ENCODE results near the gene MTHFS. TPM values are rescaled to one million over a fixed set of nuclear protein-coding genes. Genes with fewer than 3 reads are reported as not detected.

The MTHFS gene
- total and polyA plus RNA-seq, 2 experiments from 2014 or later: 17.4 to 38.2 TPM

- Histone ChIP-seq H3F3A (ENCODE audit: insufficient read depth) (no peaks in the 10 kb centered on the region), H3K4me1 (ENCODE audit: insufficient read depth) (0 out of 2 replicates have a peak, but pooled peaks cover 5% of the 10 kb centered on the region), H3K27ac (no peak overlapping the region), H4K20me1 (ENCODE audit: insufficient read depth) (no peaks in the 10 kb centered on the region), H3K9ac (no peak overlapping the region), H3K4me2 (ENCODE audit: unreplicated experiment) (no peak overlapping the region), H3K9me2 (ENCODE audit: insufficient read depth) (no peaks in the 10 kb centered on the region), H3K9me3 (ENCODE audit: low read depth) (no peaks in the 10 kb centered on the region), H3K79me2 (ENCODE audit: insufficient read depth) (0 out of 2 replicates have a peak, but pooled peaks cover 3% of the 10 kb centered on the region), H3K36me3 (ENCODE audit: low read depth) (no peaks in the 10 kb centered on the region), H3K4me3 (no peak overlapping the region), H2AFZ (no peak overlapping the region), H3K27me3 (replicated peaks; ENCODE audit: insufficient read depth) (no peaks in the 10 kb centered on the region)
- TF ChIP-seq EZH2 (IDR thresholded peaks at IDR 0.05; ENCODE audit: insufficient read depth, poor library complexity, severe bottlenecking): no peak
- TF ChIP-seq EZH2phosphoT487 (IDR thresholded peaks at IDR 0.05; ENCODE audit: insufficient read depth, low read depth): no peak
- WGBS, 2 experiments (ENCODE audit: low coverage in 1 of 2, low lambda C conversion rate in 2 of 2, missing lambda C conversion rate in 2 of 2): 83 to 86% methylated on average over 10 of the region's 10 CpGs
- in situ Hi-C loops (cut with MboI): no loop called here
- DNase-seq: peak; percentile 33
Observed at GRCh38 chr15:79887054-79887930, 9.5 kb downstream of the MTHFS start.

GRCh38 chr15:79886124-79886523 lies 10.7 kb downstream of the MTHFS start:
- Histone ChIP-seq H3K4me3 (no peak overlapping the region), H3K27ac (no peak overlapping the region), H3K9ac (no peak overlapping the region), H3F3A (ENCODE audit: insufficient read depth) (no peaks in the 10 kb centered on the region), H3K79me2 (ENCODE audit: insufficient read depth) (no peaks in the 10 kb centered on the region), H3K9me2 (ENCODE audit: insufficient read depth) (no peaks in the 10 kb centered on the region), H3K27me3 (replicated peaks; ENCODE audit: insufficient read depth) (no peaks in the 10 kb centered on the region), H3K9me3 (ENCODE audit: low read depth) (no peaks in the 10 kb centered on the region), H3K4me2 (ENCODE audit: unreplicated experiment) (no peak overlapping the region), H4K20me1 (ENCODE audit: insufficient read depth) (no peaks in the 10 kb centered on the region), H3K4me1 (ENCODE audit: insufficient read depth) (0 out of 2 replicates have a peak, but pooled peaks cover 5% of the 10 kb centered on the region), H2AFZ (no peak overlapping the region), H3K36me3 (ENCODE audit: low read depth) (no peaks in the 10 kb centered on the region)
- in situ Hi-C loops (cut with MboI): no loop called here
- no peak for DNase-seq
- TF ChIP-seq EZH2 (IDR thresholded peaks at IDR 0.05; ENCODE audit: insufficient read depth, poor library complexity, severe bottlenecking) (no peak), EZH2phosphoT487 (IDR thresholded peaks at IDR 0.05; ENCODE audit: insufficient read depth, low read depth) (no peak)
- WGBS, 2 experiments (ENCODE audit: low coverage in 1 of 2, low lambda C conversion rate in 2 of 2, missing lambda C conversion rate in 2 of 2): 92 to 93% methylated on average over 3 of the region's 3 CpGs

GRCh38 chr15:79884204-79884596 lies 12.6 kb downstream of the MTHFS start:
- Histone ChIP-seq H3K9ac (no peak overlapping the region), H3K4me1 (ENCODE audit: insufficient read depth) (0 out of 2 replicates have a peak, but pooled peaks cover 5% of the 10 kb centered on the region), H3K36me3 (ENCODE audit: low read depth) (peaks cover 2% of the 10 kb centered on the region; the same call in 1 of the 2 replicates), H3K4me2 (ENCODE audit: unreplicated experiment) (no peak overlapping the region), H3K27ac (no peak overlapping the region), H3K9me3 (ENCODE audit: low read depth) (no peaks in the 10 kb centered on the region), H3K27me3 (replicated peaks; ENCODE audit: insufficient read depth) (no peaks in the 10 kb centered on the region), H4K20me1 (ENCODE audit: insufficient read depth) (no peaks in the 10 kb centered on the region), H3K9me2 (ENCODE audit: insufficient read depth) (no peaks in the 10 kb centered on the region), H3K79me2 (ENCODE audit: insufficient read depth) (no peaks in the 10 kb centered on the region), H3F3A (ENCODE audit: insufficient read depth) (no peaks in the 10 kb centered on the region), H3K4me3 (no peak overlapping the region), H2AFZ (no peak overlapping the region)
- in situ Hi-C loops (cut with MboI): no loop called here
- DNase-seq: no peak
- WGBS, 2 experiments (ENCODE audit: low coverage in 1 of 2, low lambda C conversion rate in 2 of 2, missing lambda C conversion rate in 2 of 2): 96 to 98% methylated on average over 2 of the region's 2 CpGs
- TF ChIP-seq EZH2 (IDR thresholded peaks at IDR 0.05; ENCODE audit: insufficient read depth, poor library complexity, severe bottlenecking) (no peak), EZH2phosphoT487 (IDR thresholded peaks at IDR 0.05; ENCODE audit: insufficient read depth, low read depth) (no peak)

GRCh38 chr15:79883579-79884203 lies 13.1 kb downstream of the MTHFS start:
- in situ Hi-C loops (cut with MboI): no loop called here

More at GRCh38 chr15:79883579-79884203, 13.1 kb downstream of the MTHFS start:
- H4K20me1 ChIP-seq (ENCODE audit: insufficient read depth): no peaks in the 10 kb centered on the region
- no peak for DNase-seq
- H3K4me1 ChIP-seq (ENCODE audit: insufficient read depth): 0 out of 2 replicates have a peak, but pooled peaks cover 5% of the 10 kb centered on the region
- H3K4me3 ChIP-seq: no peak overlapping the region
- H3K9me2 ChIP-seq (ENCODE audit: insufficient read depth): no peaks in the 10 kb centered on the region
- no peaks in the 10 kb centered on the region for H3K9me3 ChIP-seq (ENCODE audit: low read depth)
- WGBS, 2 experiments (ENCODE audit: low coverage in 1 of 2, low lambda C conversion rate in 2 of 2, missing lambda C conversion rate in 2 of 2): 95 to 100% methylated on average over 1 of the region's 1 CpG
- no peak overlapping the region for H3K9ac ChIP-seq
- no peak overlapping the region for H3K4me2 ChIP-seq (ENCODE audit: unreplicated experiment)
- TF ChIP-seq EZH2 (IDR thresholded peaks at IDR 0.05; ENCODE audit: insufficient read depth, poor library complexity, severe bottlenecking) (no peak), EZH2phosphoT487 (IDR thresholded peaks at IDR 0.05; ENCODE audit: insufficient read depth, low read depth) (no peak)
- no peak overlapping the region for H3K27ac ChIP-seq
- H3K79me2 ChIP-seq (ENCODE audit: insufficient read depth): no peaks in the 10 kb centered on the region
- no peaks in the 10 kb centered on the region for H3K27me3 ChIP-seq (replicated peaks; ENCODE audit: insufficient read depth)
- no peak overlapping the region for H2AFZ ChIP-seq
- no peaks in the 10 kb centered on the region for H3F3A ChIP-seq (ENCODE audit: insufficient read depth)
- peaks cover 3% of the 10 kb centered on the region for H3K36me3 ChIP-seq (ENCODE audit: low read depth)
